Superior temporal gyrus (tissue), 1 donor: Measurements from ENCODE around the gene OR2AK2.
A peak's percentile ranks its signal among the peaks of the same experiment; 100 is the strongest.

Experiments
- DNase-seq: peaks from one replicate; pipeline ENCODE4 v3.0.0-alpha.2; 2016; ENCODE audit errors: extremely low spot score

Gene OR2AK2

GRCh38 chr1:247964933-247965332 lies at the start of gene OR2AK2:
Gene OR2AK2, plus strand, starts transcription at chr1:247965233. Its CDS starts 144 bp downstream, at chr1:247965377.
- no peak for DNase-seq

- DNase-seq = no peak
Observed at GRCh38 chr1:247919952-247920351, 45.1 kb upstream of the OR2AK2 start, which contains the start of gene OR2T8. Gene OR2T8, plus strand, starts transcription at chr1:247920252. Its CDS starts 766 bp downstream, at chr1:247921018.

DNA sequence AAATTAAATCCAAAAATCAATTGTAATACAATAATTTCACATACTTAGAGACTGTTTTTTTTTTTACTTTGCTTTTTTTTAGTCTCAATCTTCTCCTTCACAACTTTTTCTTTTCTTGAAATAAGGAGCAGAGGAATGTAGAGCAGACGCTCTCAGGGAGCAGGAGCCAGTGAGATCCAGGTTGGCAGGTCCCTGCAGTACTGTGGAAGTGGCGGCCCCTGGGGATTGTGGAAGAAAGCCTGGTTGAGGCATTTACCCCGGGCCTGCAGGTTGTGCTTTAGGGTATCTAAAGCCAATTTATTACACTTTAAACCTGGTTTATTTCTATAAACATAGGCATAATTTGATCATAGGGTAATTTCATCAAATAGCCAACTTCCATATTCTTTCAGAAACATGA lies 41.1 kb upstream of the OR2AK2 start:
- no peak for DNase-seq

GRCh38 chr1:247924868-247925267 lies 40.2 kb upstream of the OR2AK2 start, which contains the start of gene OR2AJ1:
Gene OR2AJ1, plus strand, starts transcription at chr1:247924889. Its CDS starts 8,880 bp downstream, at chr1:247933769.
- no peak for DNase-seq

GRCh38 chr1:247933989-247934388 lies 31.0 kb upstream of the OR2AK2 start:
- no peak for DNase-seq

GRCh38 chr1:247935781-247936180 lies 29.3 kb upstream of the OR2AK2 start:
- no peak for DNase-seq

- no peak for DNase-seq
Observed at GRCh38 chr1:247936415-247936814, 28.6 kb upstream of the OR2AK2 start.

DNA sequence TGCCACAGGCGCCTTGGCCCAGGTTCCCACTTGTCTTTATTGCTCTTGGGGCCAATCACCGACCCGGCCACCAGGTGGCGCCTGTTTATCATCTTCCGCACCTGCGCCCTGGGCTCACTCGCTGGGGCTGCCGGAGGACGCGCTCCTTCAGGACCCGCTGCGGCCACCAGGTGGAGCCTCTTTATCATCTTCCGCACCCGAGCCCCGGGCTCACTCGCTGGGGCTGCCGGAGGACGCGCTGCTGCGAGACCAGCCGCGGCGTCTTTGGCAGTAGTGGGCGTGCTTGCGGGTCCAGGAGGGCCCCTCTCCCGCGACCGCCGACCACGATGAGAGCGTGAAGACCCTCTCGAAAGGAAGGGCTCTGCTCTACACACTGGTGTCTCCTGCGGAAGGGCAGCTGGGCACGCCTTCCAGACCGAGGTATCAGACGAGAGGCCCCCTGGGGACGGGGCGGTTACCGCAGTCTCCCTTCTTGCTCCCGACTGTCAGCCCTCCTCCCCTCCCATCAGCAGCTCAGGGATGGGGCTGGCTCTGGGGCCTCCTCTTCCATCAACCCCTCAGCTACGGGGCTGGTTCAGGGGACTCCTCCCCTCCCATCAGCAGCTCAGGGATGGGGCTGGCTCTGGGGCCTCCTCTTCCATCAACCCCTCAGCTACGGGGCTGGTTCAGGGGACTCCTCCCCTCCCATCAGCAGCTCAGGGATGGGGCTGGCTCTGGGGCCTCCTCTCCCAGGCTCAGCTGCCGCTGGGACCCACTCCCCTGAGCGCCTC lies 27.9 kb upstream of the OR2AK2 start:
- peak; percentile 46 for DNase-seq

- no peak for DNase-seq
Observed at GRCh38 chr1:247942624-247943023, 22.4 kb upstream of the OR2AK2 start.

DNA sequence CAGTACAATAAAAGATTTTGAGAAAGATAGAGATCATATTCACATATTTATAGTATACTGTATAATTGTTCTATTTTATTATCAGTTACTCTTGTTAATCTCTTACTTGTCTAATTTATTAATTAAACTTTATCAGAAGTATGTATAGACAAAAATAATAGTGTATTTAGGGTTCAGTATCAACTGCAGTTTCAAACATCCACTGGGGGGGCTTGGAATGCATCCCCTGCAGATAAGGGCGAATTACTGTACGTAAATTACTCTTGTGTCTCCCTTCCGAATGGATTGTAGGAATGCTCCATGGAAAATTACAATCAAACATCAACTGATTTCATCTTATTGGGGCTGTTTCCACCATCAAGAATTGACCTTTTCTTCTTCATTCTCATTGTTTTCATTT lies 16.5 kb upstream of the OR2AK2 start, which contains the start of gene OR2L8:
Gene OR2L8, plus strand, starts transcription at position 301 of the 400 bp plus-strand sequence. Its CDS starts 0 bp downstream, at position 301.
- DNase-seq = no peak

DNA sequence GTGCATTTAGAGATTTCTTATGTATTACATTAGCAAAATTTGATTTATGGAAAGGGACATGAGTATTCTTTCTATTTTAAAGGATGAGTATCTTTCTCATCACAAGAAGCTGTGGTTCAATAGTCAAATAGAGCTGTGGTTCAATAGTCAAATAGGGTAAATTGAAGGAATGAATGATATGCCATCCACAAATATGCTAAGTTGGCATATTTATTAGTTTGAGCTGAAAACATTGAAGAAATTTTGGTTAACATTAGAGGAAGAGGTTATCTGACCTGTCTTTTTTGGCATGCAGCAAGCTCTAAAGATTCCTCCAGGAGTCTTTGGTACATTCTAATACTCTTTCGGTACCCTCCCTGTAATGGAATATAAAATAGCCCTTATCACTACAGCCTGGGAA lies 11.6 kb upstream of the OR2AK2 start:
- no peak for DNase-seq

GRCh38 chr1:247961791-247962190 lies 3.2 kb upstream of the OR2AK2 start:
- no peak for DNase-seq

GRCh38 chr1:247962911-247963588 lies 2.0 kb upstream of the OR2AK2 start:
- no peak for DNase-seq

GRCh38 chr1:247966532-247967204 lies 1.6 kb downstream of the OR2AK2 start:
- DNase-seq = no peak

- DNase-seq = no peak
Observed at GRCh38 chr1:247992986-247993385, 28.0 kb downstream of the OR2AK2 start.

GRCh38 chr1:247998811-247999210 lies 33.8 kb downstream of the OR2AK2 start:
- no peak for DNase-seq

- no peak for DNase-seq
Observed at GRCh38 chr1:248000169-248000568, 35.1 kb downstream of the OR2AK2 start.

DNA sequence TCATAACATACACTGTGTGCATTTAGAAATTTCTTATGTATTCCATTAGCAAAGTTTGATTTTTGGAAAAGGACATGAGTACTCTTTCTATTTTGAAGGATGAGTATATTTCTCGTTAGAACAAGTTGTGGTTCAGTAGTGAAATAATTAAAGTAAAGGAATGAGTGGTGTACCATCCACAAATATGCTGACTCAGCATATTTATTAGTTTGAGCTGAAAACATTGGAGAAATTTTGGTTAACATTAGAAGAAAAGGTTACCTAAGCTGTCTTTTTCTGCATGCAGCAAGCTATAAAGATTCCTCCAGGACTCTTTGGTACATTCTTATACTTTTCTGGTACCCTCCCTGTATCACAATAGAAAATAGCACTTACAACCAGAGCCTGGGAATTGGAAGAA lies 42.7 kb downstream of the OR2AK2 start:
- DNase-seq = no peak

- DNase-seq = no peak
Observed at GRCh38 chr1:248009681-248010080, 44.6 kb downstream of the OR2AK2 start.

- DNase-seq = no peak
Observed at GRCh38 chr1:248013229-248013710, 48.2 kb downstream of the OR2AK2 start, which contains the start of gene OR2L5. Gene OR2L5, plus strand, starts transcription at chr1:248013660. Its CDS starts 8,288 bp downstream, at chr1:248021948.

DNA sequence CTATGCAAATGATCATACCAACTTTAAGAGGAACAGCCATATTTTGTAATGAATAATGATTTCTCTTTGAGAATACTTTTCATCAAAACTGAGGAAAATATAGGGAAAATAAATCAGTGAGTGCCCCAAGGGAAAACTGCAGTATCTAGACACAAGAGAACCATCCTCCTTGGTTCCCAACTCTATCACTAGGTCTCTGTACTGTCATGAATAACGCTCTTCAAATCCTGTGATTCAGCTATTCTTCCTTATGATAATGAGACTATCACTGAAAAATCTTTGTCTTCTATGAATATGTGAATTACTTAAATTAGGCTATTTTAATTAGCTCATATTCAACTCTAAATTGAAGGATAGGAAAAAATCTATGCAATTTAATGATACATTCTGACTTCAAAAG lies 50.8 kb downstream of the OR2AK2 start:
- no peak for DNase-seq
